GM23338 (cell line): ENCODE measurements around the gene VPS35. TPM values are rescaled to one million over a fixed set of nuclear protein-coding genes. Genes with fewer than 3 reads are reported as not detected.

Experiments
- ATAC-seq: fragments of 200-7000 bp; cut with Tn5 transposase; 3 replicates; pipeline ENCODE4 v1.9.1; 2020
- DNase-seq: peaks from one replicate; pipeline ENCODE4 v3.0.0-alpha.2; 2015; ENCODE audit warnings: low spot score
- H2AFZ ChIP-seq: fragments of 200-600 bp; sonication (generic); 2 replicates; pipeline ENCODE4 v1.8.0; 2016; ENCODE audit warnings: antibody characterized with exemption, mild to moderate bottlenecking, moderate library complexity
- H3F3A ChIP-seq: fragments of 200-600 bp; sonication (generic); replicated peaks from 2 replicates; pipeline ENCODE4 v1.8.0; 2017; ENCODE audit warnings: antibody characterized with exemption, mixed run types, low read depth
- H3K27ac ChIP-seq: fragments of 200-600 bp; sonication (generic); 2 replicates; pipeline ENCODE4 v1.6.1; 2016; ENCODE audit warnings: low read depth
- H3K27me3 ChIP-seq: fragments of 200-600 bp; sonication (generic); 2 replicates; pipeline ENCODE4 v1.8.0; 2016; ENCODE audit warnings: mild to moderate bottlenecking, mixed run types, moderate library complexity; ENCODE audit not compliant: insufficient read depth
- H3K36me3 ChIP-seq: fragments of 200-600 bp; sonication (generic); 2 replicates; pipeline ENCODE4 v1.8.0; 2016; ENCODE audit warnings: mild to moderate bottlenecking; ENCODE audit not compliant: insufficient read depth
- H3K4me1 ChIP-seq: fragments of 200-600 bp; sonication (generic); 2 replicates; pipeline ENCODE4 v1.8.0; 2016; ENCODE audit warnings: mild to moderate bottlenecking, moderate library complexity; ENCODE audit not compliant: insufficient read depth
- H3K4me2 ChIP-seq: fragments of 200-600 bp; sonication (generic); 2 replicates; pipeline ENCODE4 v1.7.1; 2017; ENCODE audit warnings: mixed run types
- H3K4me3 ChIP-seq: fragments of 200-600 bp; sonication (generic); 2 replicates; pipeline ENCODE4 v1.6.1; 2016; ENCODE audit warnings: mixed run types
- H3K79me2 ChIP-seq: fragments of 200-600 bp; sonication (generic); replicated peaks from 2 replicates; pipeline ENCODE4 v1.8.0; 2017; ENCODE audit warnings: mild to moderate bottlenecking; ENCODE audit not compliant: insufficient read depth
- H3K9me2 ChIP-seq: fragments of 200-600 bp; sonication (generic); 2 replicates; pipeline ENCODE4 v1.8.0; 2017; ENCODE audit not compliant: insufficient read depth
- H4K20me1 ChIP-seq: fragments of 200-600 bp; sonication (generic); replicated peaks from 2 replicates; pipeline ENCODE4 v1.8.0; 2017; ENCODE audit warnings: mild to moderate bottlenecking; ENCODE audit not compliant: insufficient read depth
- H3K27ac Mint-ChIP-seq: 2 replicates; pipeline ENCODE4 v1.8.0; 2020; ENCODE audit warnings: inconsistent platforms, mild to moderate bottlenecking, moderate library complexity, mixed read lengths
- H3K27me3 Mint-ChIP-seq: 3 replicates; pipeline ENCODE4 v1.8.0; 2022; ENCODE audit warnings: low read depth, mild to moderate bottlenecking, moderate library complexity, mixed read lengths, inconsistent platforms; ENCODE audit not compliant: insufficient read depth, poor library complexity
- H3K36me3 Mint-ChIP-seq: 3 replicates; pipeline ENCODE4 v1.8.0; 2021; ENCODE audit warnings: low read depth, mild to moderate bottlenecking, inconsistent platforms, moderate library complexity, mixed read lengths
- H3K4me1 Mint-ChIP-seq: 3 replicates; pipeline ENCODE4 v1.8.0; 2020; ENCODE audit warnings: mild to moderate bottlenecking, inconsistent platforms, mixed read lengths
- H3K4me3 Mint-ChIP-seq: 3 replicates; pipeline ENCODE4 v1.8.0; 2021; ENCODE audit warnings: moderate library complexity, mild to moderate bottlenecking, inconsistent platforms, mixed read lengths
- H3K9me3 Mint-ChIP-seq: 3 replicates; pipeline ENCODE4 v1.8.0; 2020; ENCODE audit warnings: moderate library complexity, mild to moderate bottlenecking, inconsistent platforms, mixed read lengths
- CREB1 ChIP-seq: fragments of 250-450 bp; sonication (Bioruptor Pico); IDR thresholded peaks from 2 replicates; pipeline ENCODE4 v1.5.0; 2020; ENCODE audit warnings: low read depth, mild to moderate bottlenecking, moderate library complexity
- CTCF ChIP-seq, 2 experiments: fragments of 200-600 bp in 1 of 2; sonication (generic) in 1 of 2; conservative IDR thresholded peaks; 2 replicates each; pipeline versions ENCODE4 v1.5.1 to v1.6.1; 2016 to 2017; ENCODE audit warnings: antibody characterized with exemption in 2 of 2, low read depth in 2 of 2, mild to moderate bottlenecking in 2 of 2, moderate library complexity in 1 of 2
- ETS1 ChIP-seq: IDR thresholded peaks from 2 replicates; pipeline ENCODE4 v1.6.1; 2016; ENCODE audit warnings: antibody characterized with exemption
- EZH2 ChIP-seq: fragments of 200-600 bp; sonication (generic); IDR thresholded peaks from one replicate; pipeline ENCODE4 v1.8.0; 2017; ENCODE audit warnings: antibody characterized with exemption, mild to moderate bottlenecking, low read depth; ENCODE audit not compliant: unreplicated experiment
- EZH2phosphoT487 ChIP-seq: fragments of 200-600 bp; sonication (generic); IDR thresholded peaks from one replicate; pipeline ENCODE4 v1.8.1; 2018; ENCODE audit warnings: antibody characterized with exemption; ENCODE audit not compliant: unreplicated experiment
- JUNB ChIP-seq: IDR thresholded peaks from one replicate; pipeline ENCODE4 v1.6.1; 2016; ENCODE audit warnings: antibody characterized with exemption; ENCODE audit not compliant: unreplicated experiment
- NANOG ChIP-seq: IDR thresholded peaks from 2 replicates; pipeline ENCODE4 v1.6.1; 2016; ENCODE audit warnings: antibody characterized with exemption, borderline replicate concordance
- POLR2AphosphoS5 ChIP-seq: IDR thresholded peaks from 2 replicates; pipeline ENCODE4 v1.6.1; 2016; ENCODE audit warnings: antibody characterized with exemption, low read depth
- REST ChIP-seq: IDR thresholded peaks from one replicate; pipeline ENCODE4 v1.6.1; 2018; ENCODE audit warnings: antibody characterized with exemption; ENCODE audit not compliant: unreplicated experiment
- STAT1 ChIP-seq: IDR thresholded peaks from one replicate; pipeline ENCODE4 v1.6.1; 2016; ENCODE audit warnings: antibody characterized with exemption; ENCODE audit not compliant: unreplicated experiment
- ZNF114 ChIP-seq: fragments of 250-450 bp; sonication (Bioruptor Pico); IDR thresholded peaks from 2 replicates; pipeline ENCODE4 v1.5.0; 2020; ENCODE audit warnings: mild to moderate bottlenecking, moderate library complexity
- ZNF331 ChIP-seq: fragments of 250-450 bp; sonication (Bioruptor Pico); IDR thresholded peaks from 2 replicates; pipeline ENCODE4 v1.5.0; 2020; ENCODE audit warnings: low read depth, mild to moderate bottlenecking, moderate library complexity
- polyA plus RNA-seq: library from polyadenylated mRNA; unstranded; fragments of >200 nt; fragmentation: Nextera tagmentation; extraction: Ambion mirVana; gene quantifications from 2 replicates; pipeline ENCODE4 v1.2.1, GENCODE V29; 2016
- total RNA-seq: library from RNA; depleted of rRNA; stranded (reverse); fragments of >200 nt; shearing (Covaris generic); gene quantifications from 2 replicates; pipeline ENCODE4 v1.2.3, GENCODE V29; 2014

The VPS35 gene
- total and polyA plus RNA-seq, 2 experiments from 2014 or later: 31.1 to 40.0 TPM

GRCh38 chr16:46730801-46731690, 42.1 kb upstream of the VPS35 start (continued):
- TF ChIP-seq REST: no peak
- no peak for TF ChIP-seq CTCF (conservative IDR thresholded peaks at IDR 0.05; ENCODE audit: low read depth in 2 of 2)
- TF ChIP-seq ZNF114: no peak
- no peak for TF ChIP-seq JUNB
- no peak for TF ChIP-seq POLR2AphosphoS5
- TF ChIP-seq EZH2phosphoT487: no peak
- TF ChIP-seq STAT1: no peak
- no peak for TF ChIP-seq CREB1
- no peak for TF ChIP-seq EZH2
- no peak for TF ChIP-seq ETS1

GRCh38 chr16:46730126-46730525, 41.1 kb upstream of the VPS35 start:
- H3K27ac Mint-ChIP-seq: no peak overlapping the region
- no peaks in the 10 kb centered on the region for H3K36me3 Mint-ChIP-seq
- no peak for ATAC-seq
- H2AFZ ChIP-seq: no peak overlapping the region
- no peak overlapping the region for H3K27ac ChIP-seq
- no peak overlapping the region for H3K4me2 ChIP-seq
- no peak overlapping the region for H3K4me3 ChIP-seq
- no peaks in the 10 kb centered on the region for H3F3A ChIP-seq
- no peaks in the 10 kb centered on the region for H3K4me1 ChIP-seq
- no peak for DNase-seq
- H3K27me3 Mint-ChIP-seq: peaks cover 3% of the 10 kb centered on the region
- no peaks in the 10 kb centered on the region for H3K4me1 Mint-ChIP-seq
- no peaks in the 10 kb centered on the region for H3K36me3 ChIP-seq
- no peak overlapping the region for H3K4me3 Mint-ChIP-seq
- no peaks in the 10 kb centered on the region for H3K79me2 ChIP-seq
- H3K9me3 Mint-ChIP-seq: peaks cover 7% of the 10 kb centered on the region; the same call in 2 of the 3 replicates
- H4K20me1 ChIP-seq: no peaks in the 10 kb centered on the region
- H3K9me2 ChIP-seq: no peaks in the 10 kb centered on the region
- H3K27me3 ChIP-seq: no peaks in the 10 kb centered on the region
- TF ChIP-seq NANOG (no peak), ZNF331 (CRISPR knock-in tag) (no peak), ETS1 (no peak), CREB1 (no peak), EZH2phosphoT487 (no peak), REST (no peak), STAT1 (no peak), CTCF (conservative IDR thresholded peaks at IDR 0.05; ENCODE audit: low read depth in 2 of 2) (no peak)
